ENCODE results near the gene KRTAP9-8. TPM values are rescaled to one million over a fixed set of nuclear protein-coding genes. Genes with fewer than 3 reads are reported as not detected.

The KRTAP9-8 gene
- total RNA-seq, 1 experiment from 2014 or later = not detected

DNA sequence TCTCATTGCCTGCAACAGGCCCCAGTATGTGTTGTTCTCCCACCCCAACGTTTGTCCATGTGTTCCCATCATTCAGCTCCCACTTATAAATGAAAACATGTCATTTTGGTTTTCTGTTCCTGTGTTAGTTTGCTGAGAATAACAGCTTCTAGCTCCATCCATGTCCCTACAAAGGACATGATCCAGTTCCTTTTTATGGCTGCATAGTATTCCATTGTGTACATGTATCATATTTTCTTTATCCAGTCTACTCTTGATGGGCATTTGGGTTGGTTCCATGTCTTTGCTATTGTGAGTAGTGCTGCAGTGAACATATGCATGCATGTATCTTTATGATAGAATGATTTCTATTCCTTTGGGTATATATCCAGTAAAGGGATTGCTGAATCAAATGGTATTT lies 22.1 kb upstream of the KRTAP9-8 start (continued):
- TF ChIP-seq TCF7L2 (IDR thresholded peaks at IDR 0.05; ENCODE audit: borderline replicate concordance, extremely low read depth, insufficient read depth, insufficient read length) = no peak
- TF ChIP-seq JUND (IDR thresholded peaks at IDR 0.05) = no peak
- TF ChIP-seq, protein P1, sequence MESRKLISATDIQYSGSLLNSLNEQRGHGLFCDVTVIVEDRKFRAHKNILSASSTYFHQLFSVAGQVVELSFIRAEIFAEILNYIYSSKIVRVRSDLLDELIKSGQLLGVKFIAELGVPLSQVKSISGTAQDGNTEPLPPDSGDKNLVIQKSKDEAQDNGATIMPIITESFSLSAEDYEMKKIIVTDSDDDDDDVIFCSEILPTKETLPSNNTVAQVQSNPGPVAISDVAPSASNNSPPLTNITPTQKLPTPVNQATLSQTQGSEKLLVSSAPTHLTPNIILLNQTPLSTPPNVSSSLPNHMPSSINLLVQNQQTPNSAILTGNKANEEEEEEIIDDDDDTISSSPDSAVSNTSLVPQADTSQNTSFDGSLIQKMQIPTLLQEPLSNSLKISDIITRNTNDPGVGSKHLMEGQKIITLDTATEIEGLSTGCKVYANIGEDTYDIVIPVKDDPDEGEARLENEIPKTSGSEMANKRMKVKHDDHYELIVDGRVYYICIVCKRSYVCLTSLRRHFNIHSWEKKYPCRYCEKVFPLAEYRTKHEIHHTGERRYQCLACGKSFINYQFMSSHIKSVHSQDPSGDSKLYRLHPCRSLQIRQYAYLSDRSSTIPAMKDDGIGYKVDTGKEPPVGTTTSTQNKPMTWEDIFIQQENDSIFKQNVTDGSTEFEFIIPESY (IDR thresholded peaks at IDR 0.05; ENCODE audit: extremely low read depth, insufficient replicate concordance, low read length) = no peak
- TF ChIP-seq FOSL1 (IDR thresholded peaks at IDR 0.05; ENCODE audit: low read depth) = no peak
- TF ChIP-seq SRF (IDR thresholded peaks at IDR 0.05; ENCODE audit: low read depth) = no peak
- TF ChIP-seq EZH2phosphoT487 (IDR thresholded peaks at IDR 0.05; ENCODE audit: borderline replicate concordance) = no peak
- TF ChIP-seq CBX3 (IDR thresholded peaks at IDR 0.05; ENCODE audit: low read depth) = no peak
- no peak for TF ChIP-seq ELF1 (IDR thresholded peaks at IDR 0.05; ENCODE audit: borderline replicate concordance, low read depth)

DNA sequence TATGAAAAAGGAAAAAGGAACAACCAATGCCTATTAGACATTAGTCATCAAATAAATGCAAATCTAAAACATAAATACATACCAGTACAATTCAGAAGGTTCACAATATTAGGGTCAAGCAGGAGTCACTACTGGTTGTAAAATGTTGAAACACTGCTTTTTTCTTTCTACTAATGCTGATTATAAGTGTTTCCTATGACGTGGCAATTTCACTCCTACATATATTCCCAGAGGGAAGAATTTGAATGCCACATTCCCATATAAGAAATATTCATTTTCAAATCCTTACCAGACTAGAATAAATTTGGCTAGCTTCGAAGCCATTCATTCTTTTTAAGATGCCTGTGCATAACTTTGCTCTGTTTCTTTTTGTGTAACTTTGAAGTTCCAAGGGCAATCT lies 14.0 kb upstream of the KRTAP9-8 start:
- H3K4me3 ChIP-seq (replicated peaks in 1 of 2; ENCODE audit: low read depth in 1 of 2, low read length in 2 of 2) = no peak overlapping the region
- H3K27ac ChIP-seq (ENCODE audit: low read depth, low read length) = no peak overlapping the region
- ATAC-seq (no peak), DNase-seq (ENCODE audit: low read depth, low spot score) (no peak)
- H3K27me3 ChIP-seq (ENCODE audit: insufficient read depth, low read length) = no peaks in the 10 kb centered on the region
- ChIA-PET RAD21 (ENCODE audit: low non-redundant PET in 1 of 2, low total read pairs in 2 of 2, uncharacterized antibody in 2 of 2, unreplicated experiment in 2 of 2) (no interaction called here), CTCF (no interaction called here), POLR2A (no interaction called here)
- H3K9me3 ChIP-seq (ENCODE audit: control insufficient read depth in 1 of 2, insufficient read depth in 1 of 2, low read depth in 1 of 2, low read length in 2 of 2) = no peaks in the 10 kb centered on the region
- no peak overlapping the region for H3K9ac ChIP-seq (ENCODE audit: low read length)
- TF ChIP-seq EZH2 (IDR thresholded peaks at IDR 0.05) = no peak
- H3K36me3 ChIP-seq (ENCODE audit: control insufficient read depth in 1 of 2, insufficient read depth in 2 of 2, low read length in 2 of 2) = no peaks in the 10 kb centered on the region
- H2AFZ ChIP-seq (ENCODE audit: low read depth, low read length, poor library complexity, severe bottlenecking) = no peak overlapping the region
- H3K4me1 ChIP-seq (ENCODE audit: control insufficient read depth in 1 of 2, insufficient read depth in 2 of 2, low read length in 2 of 2) = no peaks in the 10 kb centered on the region
- H4K20me1 ChIP-seq (ENCODE audit: insufficient read depth) = no peaks in the 10 kb centered on the region
- no peak overlapping the region for H3K4me2 ChIP-seq (ENCODE audit: low read length)
- H3K79me2 ChIP-seq (ENCODE audit: insufficient read depth, low read length) = no peaks in the 10 kb centered on the region
- intact Hi-C loops (cut with micrococcal nuclease) = no loop called here
- H3K9me2 ChIP-seq (ENCODE audit: insufficient read depth) = no peaks in the 10 kb centered on the region
- no TSS peak for BruUV-seq (replicated peaks)

Measured in HCT116 (cell line).